Uterus (tissue), 2 donors: ENCODE results near the gene EYA4.

ENCODE experiments used
- CTCF ChIP-seq, 4 experiments: fragments of 200-600 bp in 2 of 4; fragments of 450-650 bp in 2 of 4; sonication (generic) in 2 of 4; IDR thresholded peaks; one replicate each; pipeline ENCODE4 v1.5.1; 2016 to 2019; ENCODE audit warnings: antibody characterized with exemption in 4 of 4, mild to moderate bottlenecking in 2 of 4, moderate library complexity in 1 of 4
- POLR2A ChIP-seq, 2 donors: fragments of 450-650 bp; IDR thresholded peaks; one replicate each; pipeline ENCODE4 v1.6.1; 2016; ENCODE audit warnings: antibody characterized with exemption in 2 of 2, mild to moderate bottlenecking in 1 of 2, moderate library complexity in 1 of 2

GRCh38 chr6:133377219-133377618 lies 136.1 kb downstream of the EYA4 start:
- no peak for TF ChIP-seq CTCF (IDR thresholded peaks at IDR 0.05)
- no peak for TF ChIP-seq POLR2A (IDR thresholded peaks at IDR 0.05)
